ENCODE measurements around the gene HPN.

Gene HPN

GRCh38 chr19:35034005-35034502, 7.5 kb upstream of the HPN start:
- TF ChIP-seq, protein P1, sequence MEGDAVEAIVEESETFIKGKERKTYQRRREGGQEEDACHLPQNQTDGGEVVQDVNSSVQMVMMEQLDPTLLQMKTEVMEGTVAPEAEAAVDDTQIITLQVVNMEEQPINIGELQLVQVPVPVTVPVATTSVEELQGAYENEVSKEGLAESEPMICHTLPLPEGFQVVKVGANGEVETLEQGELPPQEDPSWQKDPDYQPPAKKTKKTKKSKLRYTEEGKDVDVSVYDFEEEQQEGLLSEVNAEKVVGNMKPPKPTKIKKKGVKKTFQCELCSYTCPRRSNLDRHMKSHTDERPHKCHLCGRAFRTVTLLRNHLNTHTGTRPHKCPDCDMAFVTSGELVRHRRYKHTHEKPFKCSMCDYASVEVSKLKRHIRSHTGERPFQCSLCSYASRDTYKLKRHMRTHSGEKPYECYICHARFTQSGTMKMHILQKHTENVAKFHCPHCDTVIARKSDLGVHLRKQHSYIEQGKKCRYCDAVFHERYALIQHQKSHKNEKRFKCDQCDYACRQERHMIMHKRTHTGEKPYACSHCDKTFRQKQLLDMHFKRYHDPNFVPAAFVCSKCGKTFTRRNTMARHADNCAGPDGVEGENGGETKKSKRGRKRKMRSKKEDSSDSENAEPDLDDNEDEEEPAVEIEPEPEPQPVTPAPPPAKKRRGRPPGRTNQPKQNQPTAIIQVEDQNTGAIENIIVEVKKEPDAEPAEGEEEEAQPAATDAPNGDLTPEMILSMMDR (IDR thresholded peaks at IDR 0.05; ENCODE audit: low read depth, low read length): no peak
- DNase-seq (ENCODE audit: low read depth in 2 of 2): no peak
- no peak overlapping the region for H3K4me3 ChIP-seq (replicated peaks in 1 of 2; ENCODE audit: low read depth in 2 of 2, low read length in 2 of 2)

DNA sequence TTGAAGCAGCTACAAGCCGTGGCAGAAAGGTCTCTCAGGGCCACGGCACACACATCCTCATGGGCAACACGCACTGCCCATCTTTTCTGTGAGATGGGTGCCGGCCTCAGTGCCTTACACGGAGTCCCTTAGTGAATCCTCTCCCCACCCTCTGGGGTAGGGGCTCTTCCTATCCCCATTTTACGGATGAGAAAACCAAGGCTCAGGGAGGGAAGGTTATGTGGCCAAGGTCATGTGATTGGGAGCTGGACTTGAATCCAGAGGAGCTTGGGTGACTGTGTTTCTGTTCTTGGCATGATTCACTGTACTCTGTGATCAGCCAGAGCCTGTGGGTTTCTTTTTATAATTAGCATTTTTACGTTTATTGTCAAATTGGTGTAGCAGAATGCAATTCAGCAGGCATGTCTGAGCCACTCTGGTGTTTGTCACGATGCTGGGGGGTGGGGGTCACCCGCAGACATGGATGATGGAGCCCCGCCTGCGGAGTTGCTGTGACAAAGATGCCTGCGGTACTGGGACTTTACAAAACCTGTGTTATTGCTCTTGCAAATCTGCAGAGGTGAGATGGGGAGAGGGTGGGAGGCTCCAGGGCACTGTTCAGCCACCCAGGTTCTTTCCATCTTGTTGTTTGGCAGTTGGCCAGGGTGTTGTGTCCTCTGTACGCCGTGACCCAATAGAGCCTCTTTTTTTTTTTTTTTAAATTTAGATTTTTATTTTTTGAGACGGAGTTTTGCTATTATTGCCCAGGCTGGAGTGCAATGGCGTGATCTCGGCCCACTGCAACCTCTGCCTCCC, 6.7 kb upstream of the HPN start:
- TF ChIP-seq, protein P1 (IDR thresholded peaks at IDR 0.05; ENCODE audit: low read depth, low read length): no peak

DNA sequence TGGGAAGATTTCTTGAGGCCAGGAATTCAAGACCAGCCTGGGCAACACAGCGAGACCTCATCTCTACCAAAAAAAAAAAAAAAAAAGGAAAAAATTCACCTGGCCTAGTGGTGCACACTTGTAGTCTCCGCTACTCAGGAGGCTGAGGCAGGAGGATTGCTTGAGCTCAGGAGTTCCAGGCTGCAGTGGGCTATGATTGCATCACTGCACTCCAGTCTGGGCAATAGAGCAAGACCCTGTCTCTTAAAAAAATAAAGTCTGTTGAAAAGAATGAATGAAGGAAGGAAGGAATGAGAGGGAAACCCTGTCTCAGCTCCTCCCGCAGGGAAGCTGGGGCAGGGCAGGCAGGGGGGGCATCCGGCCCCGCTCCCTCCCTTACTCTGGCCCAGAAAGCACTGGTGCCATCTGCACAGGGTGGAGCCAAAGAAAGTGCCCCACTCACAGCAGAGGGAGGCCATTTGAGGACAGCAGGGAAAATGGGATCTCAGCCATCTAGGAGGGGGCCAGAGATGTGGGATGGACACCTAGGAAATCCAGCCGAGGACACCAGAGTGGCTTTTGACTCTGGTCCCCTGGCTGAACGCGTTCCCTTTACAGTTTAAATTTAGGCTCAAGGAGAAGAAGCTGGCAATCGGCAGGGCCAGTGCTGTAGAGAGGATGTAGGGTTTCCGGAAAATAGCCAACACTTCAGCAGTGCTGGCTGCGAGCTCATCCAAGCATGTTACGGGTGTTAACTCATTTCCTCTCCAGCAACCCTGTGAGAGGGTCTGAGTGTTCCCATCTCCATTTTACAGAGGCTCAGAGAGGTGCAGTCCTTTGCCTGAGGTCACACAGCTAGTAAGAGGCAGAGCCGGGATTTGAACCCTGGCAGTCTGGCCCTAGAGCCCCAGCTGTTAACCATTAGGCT, 3.6 kb upstream of the HPN start:
- no peak overlapping the region for H3K4me3 ChIP-seq (replicated peaks in 1 of 2; ENCODE audit: low read depth in 2 of 2, low read length in 2 of 2)
- peak; percentile 56 to 76 for DNase-seq (ENCODE audit: low read depth in 2 of 2)
- TF ChIP-seq, protein P1 (IDR thresholded peaks at IDR 0.05; ENCODE audit: low read depth, low read length): no peak

More for the DNA sequence above, 6.7 kb upstream of the HPN start:
- no peak overlapping the region for H3K4me3 ChIP-seq (replicated peaks in 1 of 2; ENCODE audit: low read depth in 2 of 2, low read length in 2 of 2)
- DNase-seq (ENCODE audit: low read depth in 2 of 2): no peak

DNA sequence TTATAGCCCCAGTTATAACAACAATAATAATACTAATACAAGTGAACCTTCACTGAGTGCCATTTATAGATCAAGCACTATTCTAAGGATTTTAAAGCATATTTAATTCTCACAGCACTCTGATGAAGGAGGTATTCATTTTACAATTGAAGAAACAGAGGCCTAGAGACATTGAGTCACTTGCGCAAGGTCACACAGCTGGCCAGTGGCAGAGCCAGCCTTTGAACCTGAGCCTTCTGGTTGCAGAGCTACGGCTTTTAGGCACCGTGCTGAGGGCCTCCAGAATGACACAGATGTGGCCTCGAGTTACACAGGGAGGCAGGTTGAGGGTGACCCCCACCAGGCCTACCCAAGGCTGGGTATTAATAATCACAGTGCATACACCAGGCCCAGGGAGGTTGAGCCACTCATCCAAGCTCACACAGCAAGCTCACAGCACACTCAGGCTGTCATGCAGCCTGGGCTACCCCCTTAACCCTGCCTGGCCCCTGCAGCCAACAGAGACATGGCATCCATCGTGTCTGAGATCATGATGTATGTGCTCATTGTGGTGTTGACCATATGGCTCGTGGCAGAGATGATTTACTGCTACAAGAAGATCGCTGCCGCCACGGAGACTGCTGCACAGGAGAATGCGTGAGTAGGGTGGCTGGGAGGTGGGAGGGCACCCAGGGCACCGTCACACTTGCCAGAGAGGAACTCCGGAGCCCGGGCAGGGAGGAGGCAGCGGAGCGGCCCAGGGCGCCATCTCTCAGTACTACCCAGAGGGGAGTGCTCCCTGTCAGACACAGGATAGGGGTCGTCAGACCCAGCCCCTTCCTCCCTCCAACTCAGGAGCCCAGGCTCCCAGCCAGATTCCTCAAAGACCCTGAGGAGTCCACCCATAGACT, 2.7 kb upstream of the HPN start:
- H3K4me3 ChIP-seq (replicated peaks in 1 of 2; ENCODE audit: low read depth in 2 of 2, low read length in 2 of 2): no peak overlapping the region
- no peak for DNase-seq (ENCODE audit: low read depth in 2 of 2)
- TF ChIP-seq, protein P1 (IDR thresholded peaks at IDR 0.05; ENCODE audit: low read depth, low read length): no peak

GRCh38 chr19:35039881-35040825, 1.4 kb upstream of the HPN start:
- TF ChIP-seq, protein P1 (IDR thresholded peaks at IDR 0.05; ENCODE audit: low read depth, low read length): no peak
- H3K4me3 ChIP-seq (replicated peaks in 1 of 2; ENCODE audit: low read depth in 2 of 2, low read length in 2 of 2): no peak overlapping the region
- DNase-seq (ENCODE audit: low read depth in 2 of 2): no peak

All from cardiac fibroblast (primary cell).